ENCODE data around the gene MVB12B. TPM values are rescaled to one million over a fixed set of nuclear protein-coding genes. Genes with fewer than 3 reads are reported as not detected.

MVB12B gene
- total and polyA plus RNA-seq, 2 of the 8 experiments (the other 6 are each of a cell fraction or from before 2014, with no cell fraction given), result 2.6 to 5.0 TPM

GRCh38 chr9:126456441-126457174 is 130.0 kb downstream of the MVB12B start:
- no peak overlapping the region for H4K91ac ChIP-seq (replicated peaks; ENCODE audit: insufficient read length, low read length)
- H2AFZ ChIP-seq (ENCODE audit: low read length), result no peak overlapping the region
- no peak overlapping the region for H2BK15ac ChIP-seq (ENCODE audit: low read length)
- FAIRE-seq, result no peak
- peaks cover 0 to 4% (median 0%) of the 10 kb centered on the region in 4 experiments; a peak in 2 of 7 replicates for H3K4me1 ChIP-seq (replicated peaks in 1 of 4; ENCODE audit: control insufficient read depth in 3 of 4, insufficient read depth in 4 of 4, low read length in 3 of 4)
- no peak overlapping the region for H3K14ac ChIP-seq (ENCODE audit: insufficient read length)
- H3K9ac ChIP-seq (replicated peaks in 1 of 4; ENCODE audit: extremely low read depth in 1 of 4, low read depth in 3 of 4, low read length in 3 of 4), result no peak overlapping the region; a peak in 1 of 7 replicates
- H3K4me2 ChIP-seq (ENCODE audit: insufficient read depth in 1 of 2, low read depth in 2 of 2, low read length in 2 of 2), result no peak overlapping the region
- no peaks in the 10 kb centered on the region for H3K79me2 ChIP-seq (ENCODE audit: control insufficient read depth in 1 of 2, insufficient read depth in 2 of 2, low read length in 2 of 2)
- H4K5ac ChIP-seq (ENCODE audit: insufficient read length, low read depth, low read length), result no peak overlapping the region
- TF ChIP-seq ZNF274 (IDR thresholded peaks at IDR 0.05; ENCODE audit: borderline replicate concordance, extremely low read depth, low read length) (no peak), RNF2 (IDR thresholded peaks at IDR 0.05; ENCODE audit: borderline replicate concordance, low read depth, low read length, missing control alignments, poor library complexity, severe bottlenecking) (no peak)
- 88% methylated on average over 16 of the region's 16 CpGs; no CpG with 5 or more reads in 1 of the 2 experiments for WGBS, 2 experiments (ENCODE audit: extremely low coverage in 1 of 2, insufficient coverage in 1 of 2, insufficient read length in 1 of 2, insufficient replicate concordance in 2 of 2, low coverage in 1 of 2, low lambda C conversion rate in 2 of 2, missing lambda C conversion rate in 1 of 2)
- no peak overlapping the region for H3K4ac ChIP-seq (replicated peaks; ENCODE audit: insufficient read length, low read depth, low read length)
- H3K27me3 ChIP-seq (replicated peaks in 1 of 4; ENCODE audit: control insufficient read depth in 3 of 4, extremely low read depth in 1 of 4, insufficient read depth in 3 of 4, low read length in 3 of 4), result no peaks in the 10 kb centered on the region
- H2AK5ac ChIP-seq (ENCODE audit: low read depth, low read length), result no peak overlapping the region
- H4K8ac ChIP-seq (ENCODE audit: extremely low read depth, insufficient read depth, low read length), result no peak overlapping the region
- H3K27ac ChIP-seq (ENCODE audit: low read depth, low read length), result no peak overlapping the region
- no peak overlapping the region for H3K56ac ChIP-seq (replicated peaks; ENCODE audit: insufficient read length, low read depth, low read length)
- H2BK12ac ChIP-seq (ENCODE audit: low read depth, low read length), result no peak overlapping the region
- H3K9me3 ChIP-seq (ENCODE audit: insufficient read depth in 2 of 2, low read depth in 1 of 2, low read length in 1 of 2), result no peaks in the 10 kb centered on the region
- no peaks in the 10 kb centered on the region for H3K79me1 ChIP-seq (ENCODE audit: low read depth, low read length)
- H3K36me3 ChIP-seq (ENCODE audit: control insufficient read depth in 2 of 4, insufficient read depth in 4 of 4, low read length in 3 of 4), result no peaks in the 10 kb centered on the region
- peaks cover 0 to 2% of the 10 kb centered on the region in 2 experiments for H4K20me1 ChIP-seq (replicated peaks in 1 of 2; ENCODE audit: control insufficient read depth in 1 of 2, insufficient read depth in 2 of 2, low read length in 2 of 2)
- H3K23me2 ChIP-seq (ENCODE audit: low read depth, low read length), result no peaks in the 10 kb centered on the region
- H3K23ac ChIP-seq (ENCODE audit: insufficient read length), result no peak overlapping the region
- no peak overlapping the region for H3K18ac ChIP-seq (ENCODE audit: extremely low read depth, low read length)
- H2BK20ac ChIP-seq (ENCODE audit: low read length), result peak overlapping the region; percentile 48; the same call in 1 of the 2 replicates
- ChIA-PET POLR2A (ENCODE audit: partially characterized antibody) (interaction anchor here (0.6 kb wide), 1 partner anchor 320 kb away, joined by 3 read pairs; no protein-coding TSS in a partner anchor), CTCF (ENCODE audit: partially characterized antibody) (interaction anchor here (0.5 to 2.1 kb wide), 4 partner anchors 14 to 195 kb away, joined by 3 to 7 read pairs (median 3); no protein-coding TSS in a partner anchor)
- no peak overlapping the region for H2BK120ac ChIP-seq (replicated peaks; ENCODE audit: low read depth, low read length)
- no peak overlapping the region for H2BK5ac ChIP-seq (ENCODE audit: low read depth, low read length)
- no peak overlapping the region for H3K4me3 ChIP-seq (ENCODE audit: extremely low read depth in 1 of 4, insufficient read depth in 2 of 4, low read depth in 3 of 4, low read length in 4 of 4)
- DNase-seq (ENCODE audit: low read depth in 1 of 2, low spot score in 2 of 2), result no peak
